CD14-positive monocyte (primary cell): ENCODE results near the gene LYSMD3. TPM values are rescaled to one million over a fixed set of nuclear protein-coding genes. Genes with fewer than 3 reads are reported as not detected.

ENCODE experiments used
- DNase-seq, 3 donors: peaks; one replicate each; pipeline ENCODE4 v3.0.0-alpha.2; 2011 to 2022
- H2AFZ ChIP-seq: 2 replicates; pipeline ENCODE4 v1.6.0; 2012; ENCODE audit warnings: mild to moderate bottlenecking, low read depth, low read length, inconsistent platforms; ENCODE audit not compliant: insufficient read depth, poor library complexity, severe bottlenecking
- H3K27ac ChIP-seq, 2 donors: 1 replicate in 1 of 2; 2 replicates in 1 of 2; pipeline ENCODE4 v1.5.1; 2012 to 2013; ENCODE audit warnings: low read length in 2 of 2, control low read depth in 1 of 2, inconsistent platforms in 1 of 2, low read depth in 1 of 2, mild to moderate bottlenecking in 1 of 2
- H3K27me3 ChIP-seq, 2 donors: one replicate each; pipeline versions ENCODE4 v1.6.0 to v1.6.1; 2011 to 2013; ENCODE audit warnings: low read length in 2 of 2; ENCODE audit not compliant: control insufficient read depth in 2 of 2, insufficient read depth in 2 of 2
- H3K36me3 ChIP-seq, 2 donors: replicated peaks in 1 of 2; 1 replicate in 1 of 2; 2 replicates in 1 of 2; pipeline versions ENCODE4 v1.5.1 to v1.6.1; 2012 to 2013; ENCODE audit warnings: low read length in 2 of 2, control low read depth in 1 of 2, inconsistent platforms in 1 of 2, mild to moderate bottlenecking in 1 of 2; ENCODE audit not compliant: insufficient read depth in 2 of 2, control insufficient read depth in 1 of 2
- H3K4me1 ChIP-seq, 2 donors: 1 replicate in 1 of 2; 2 replicates in 1 of 2; pipeline versions ENCODE4 v1.5.1 to v1.6.1; 2012 to 2013; ENCODE audit warnings: low read length in 2 of 2, control low read depth in 1 of 2, inconsistent platforms in 1 of 2, mild to moderate bottlenecking in 1 of 2, moderate library complexity in 1 of 2; ENCODE audit not compliant: insufficient read depth in 2 of 2, control insufficient read depth in 1 of 2
- H3K4me2 ChIP-seq: replicated peaks from 2 replicates; pipeline ENCODE3; 2012; ENCODE audit warnings: low read length, moderate library complexity, mild to moderate bottlenecking; ENCODE audit not compliant: poor library complexity, severe bottlenecking; ENCODE audit errors: extremely low read depth
- H3K4me3 ChIP-seq, 3 experiments: fragments of 200-600 bp in 1 of 3; sonication (generic) in 1 of 3; replicated peaks in 1 of 3; 1 replicate in 2 of 3; 2 replicates in 1 of 3; pipeline ENCODE4 v1.5.1; 2011 to 2013; ENCODE audit warnings: low read length in 3 of 3, mild to moderate bottlenecking in 3 of 3, control low read depth in 2 of 3, low read depth in 2 of 3, inconsistent platforms in 1 of 3, moderate library complexity in 1 of 3
- H3K79me2 ChIP-seq: 2 replicates; pipeline ENCODE4 v1.6.0; 2012; ENCODE audit warnings: mild to moderate bottlenecking, control low read depth, inconsistent platforms, low read length, moderate library complexity; ENCODE audit not compliant: insufficient read depth
- H3K9ac ChIP-seq: 2 replicates; pipeline ENCODE4 v1.6.0; 2017; ENCODE audit warnings: low read length, mild to moderate bottlenecking; ENCODE audit not compliant: insufficient read depth, poor library complexity, severe bottlenecking
- H3K9me3 ChIP-seq, 2 donors: replicated peaks in 1 of 2; 1 replicate in 1 of 2; 2 replicates in 1 of 2; pipeline versions ENCODE4 v1.5.1 to v1.6.1; 2012 to 2013; ENCODE audit warnings: low read length in 2 of 2, control low read depth in 1 of 2; ENCODE audit not compliant: control insufficient read depth in 1 of 2, insufficient read depth in 1 of 2
- H4K20me1 ChIP-seq: 2 replicates; pipeline ENCODE4 v1.6.0; 2012; ENCODE audit warnings: mild to moderate bottlenecking, low read length, control low read depth, moderate library complexity; ENCODE audit not compliant: insufficient read depth
- H3K27ac Mint-ChIP-seq, 7 donors: one replicate each; pipeline ENCODE4 v1.8.0; 2020; ENCODE audit warnings: mild to moderate bottlenecking in 7 of 7, mixed read lengths in 7 of 7, moderate library complexity in 6 of 7, inconsistent platforms in 2 of 7
- H3K27me3 Mint-ChIP-seq, 3 donors: one replicate each; pipeline ENCODE4 v1.8.0; 2021 to 2022; ENCODE audit warnings: low read depth in 3 of 3, mild to moderate bottlenecking in 3 of 3, mixed read lengths in 3 of 3, moderate library complexity in 3 of 3, inconsistent platforms in 1 of 3
- H3K36me3 Mint-ChIP-seq, 2 donors: one replicate each; pipeline ENCODE4 v1.8.0; 2020; ENCODE audit warnings: mixed read lengths in 2 of 2, inconsistent platforms in 1 of 2, mild to moderate bottlenecking in 1 of 2
- H3K4me1 Mint-ChIP-seq: one replicate; pipeline ENCODE4 v1.8.0; 2020; ENCODE audit warnings: mild to moderate bottlenecking, mixed read lengths
- H3K4me3 Mint-ChIP-seq, 2 donors: one replicate each; pipeline ENCODE4 v1.8.0; 2020; ENCODE audit warnings: mild to moderate bottlenecking in 2 of 2, mixed read lengths in 2 of 2, moderate library complexity in 1 of 2
- H3K9me3 Mint-ChIP-seq, 7 donors: one replicate each; pipeline ENCODE4 v1.8.0; 2020 to 2022; ENCODE audit warnings: mixed read lengths in 7 of 7, mild to moderate bottlenecking in 6 of 7, moderate library complexity in 6 of 7, inconsistent platforms in 2 of 7
- CTCF ChIP-seq: fragments of 200-600 bp; IDR thresholded peaks from one replicate; pipeline ENCODE4 v1.8.0; 2022; ENCODE audit warnings: antibody characterized with exemption, mild to moderate bottlenecking
- WGBS: methylation state at CpG from one replicate; pipeline ENCODE4 v1.1.5; 2013; ENCODE audit warnings: missing lambda C conversion rate; ENCODE audit not compliant: insufficient coverage; 5-methylcytosine and 5-hydroxymethylcytosine counted together
- intact Hi-C, 2 donors: fragments of 100-400 bp; cut with micrococcal nuclease; formaldehyde crosslinking; loops; one replicate each; pipeline versions ENCODE4 v1.15.0 to v1.15.1; 2023
- polyA plus RNA-seq, 3 donors: library from polyadenylated mRNA; depleted of rRNA in 1 of 3; unstranded in 2 of 3; stranded (reverse) in 1 of 3; fragments of 300-500 nt in 2 of 3; fragments of >200 nt in 1 of 3; fragmentation: Illumina TruSeq in 2 of 3; gene quantifications; 1 replicate in 2 of 3; 2 replicates in 1 of 3; pipeline ENCODE4 v1.2.3, GENCODE V29; 2012 to 2021

Gene LYSMD3
- polyA plus RNA-seq, 3 donors, result 6.0 to 12.1 (median 8.4) TPM

DNA sequence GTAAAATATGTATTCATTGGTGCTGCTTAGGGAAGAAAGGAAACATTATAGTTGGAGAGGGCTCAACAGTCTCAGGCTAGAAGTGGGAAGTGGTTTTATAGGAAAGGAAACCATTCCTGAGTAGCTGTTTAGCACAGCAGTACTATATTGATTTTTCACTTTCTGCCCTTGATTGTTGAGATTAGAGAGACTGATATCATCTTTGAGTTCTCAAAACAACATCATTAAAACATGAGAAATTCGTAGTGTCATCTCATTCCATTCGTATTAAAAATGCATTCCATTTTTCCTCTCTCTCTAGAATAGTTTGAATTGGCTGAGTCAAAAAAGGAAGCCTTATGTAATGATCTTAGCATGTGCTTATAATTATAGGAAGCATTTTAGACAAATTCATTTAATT, 40.6 kb downstream of the LYSMD3 start:
- Histone ChIP-seq H2AFZ (no peak overlapping the region), H4K20me1 (no peaks in the 10 kb centered on the region), H3K9me3 (no peaks in the 10 kb centered on the region), H3K27me3 (no peaks in the 10 kb centered on the region), H3K9ac (no peak overlapping the region), H3K79me2 (no peaks in the 10 kb centered on the region), H3K4me3 (no peak overlapping the region), H3K4me1 (no peaks in the 10 kb centered on the region), H3K4me2 (no peak overlapping the region), H3K27ac (no peak overlapping the region), H3K36me3 (no peaks in the 10 kb centered on the region)
- no peaks in the 10 kb centered on the region for H3K27me3 Mint-ChIP-seq
- H3K36me3 Mint-ChIP-seq, result no peaks in the 10 kb centered on the region
- intact Hi-C loops, result no loop called here
- no peak overlapping the region for H3K4me3 Mint-ChIP-seq
- no peak overlapping the region for H3K27ac Mint-ChIP-seq
- no CpG with 5 or more reads among the region's 2 CpGs for WGBS
- H3K9me3 Mint-ChIP-seq, result peaks cover 0 to 1% (median 0%) of the 10 kb centered on the region in 7 donors
- peaks cover 2% of the 10 kb centered on the region for H3K4me1 Mint-ChIP-seq
- DNase-seq, result no peak
- TF ChIP-seq CTCF, result no peak

DNA sequence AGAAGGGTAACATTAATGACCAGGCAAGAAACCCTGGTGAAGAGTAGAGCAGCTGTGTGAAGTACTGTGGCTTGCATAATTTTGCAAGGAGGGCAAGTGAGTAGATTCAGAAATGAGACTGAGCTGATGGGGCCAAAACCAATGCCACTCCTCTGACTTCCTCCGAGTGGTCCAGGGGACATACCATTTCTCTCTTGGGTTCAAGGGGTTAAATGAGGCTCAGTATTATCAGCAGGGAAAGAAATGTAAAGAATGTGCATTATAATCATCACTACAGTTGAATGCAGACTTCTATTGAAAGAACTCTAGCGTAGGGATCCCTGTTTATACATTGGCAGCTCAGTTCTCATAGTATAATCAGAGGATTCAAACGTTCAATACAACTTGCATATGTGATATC, 44.8 kb downstream of the LYSMD3 start:
- intact Hi-C loops, result no loop called here

More for the DNA sequence above, 44.8 kb downstream of the LYSMD3 start:
- H3K4me3 Mint-ChIP-seq, result no peak overlapping the region
- H3K4me1 ChIP-seq, result no peaks in the 10 kb centered on the region
- no peaks in the 10 kb centered on the region for H3K9me3 ChIP-seq
- no peak for TF ChIP-seq CTCF
- no peaks in the 10 kb centered on the region for H3K79me2 ChIP-seq
- no peak overlapping the region for H3K27ac Mint-ChIP-seq
- no CpG with 5 or more reads among the region's 3 CpGs for WGBS
- H2AFZ ChIP-seq, result no peak overlapping the region
- no peak for DNase-seq
- H3K27me3 ChIP-seq, result no peaks in the 10 kb centered on the region
- no peaks in the 10 kb centered on the region for H3K36me3 Mint-ChIP-seq
- H3K9ac ChIP-seq, result no peak overlapping the region
- H3K27me3 Mint-ChIP-seq, result peaks cover 0 to 3% (median 3%) of the 10 kb centered on the region in 3 donors
- no peaks in the 10 kb centered on the region for H4K20me1 ChIP-seq
- peaks cover 0 to 4% (median 0%) of the 10 kb centered on the region in 7 donors for H3K9me3 Mint-ChIP-seq
- peaks cover 2% of the 10 kb centered on the region for H3K4me1 Mint-ChIP-seq
- H3K36me3 ChIP-seq, result no peaks in the 10 kb centered on the region
- H3K27ac ChIP-seq, result no peak overlapping the region
- H3K4me2 ChIP-seq, result no peak overlapping the region
- no peak overlapping the region for H3K4me3 ChIP-seq
